Cardiac muscle cell (in vitro differentiated cells and primary cell): Measurements from ENCODE around the gene ZNF184. TPM values are rescaled to one million over a fixed set of nuclear protein-coding genes. Genes with fewer than 3 reads are reported as not detected.
"Not testable (repeated sequence)": the region's sequence is repeated elsewhere in the genome, so short reads cannot be mapped to it uniquely, and the experiment has no call there.

Experiments used
- DNase-seq, 2 donors: peaks; one replicate each; pipeline versions ENCODE4 v3.0.0 to v3.0.0-alpha.2; 2010 to 2017; ENCODE audit warnings: low read depth in 1 of 2, low spot score in 1 of 2
- H3K27ac ChIP-seq: fragments of 200-600 bp; sonication (generic); 2 replicates; pipeline ENCODE4 v1.5.1; 2016
- H3K27me3 ChIP-seq: fragments of 200-600 bp; sonication (generic); 2 replicates; pipeline ENCODE4 v1.6.0; 2016; ENCODE audit warnings: control low read depth
- H3K36me3 ChIP-seq: fragments of 200-600 bp; sonication (generic); 2 replicates; pipeline ENCODE4 v1.5.1; 2016; ENCODE audit warnings: control low read depth
- H3K4me1 ChIP-seq: fragments of 200-600 bp; sonication (generic); 2 replicates; pipeline ENCODE4 v1.8.1; 2017; ENCODE audit warnings: low read depth, mild to moderate bottlenecking, mixed run types
- H3K4me3 ChIP-seq: fragments of 200-600 bp; sonication (generic); 2 replicates; pipeline ENCODE4 v1.5.1; 2016; ENCODE audit warnings: mild to moderate bottlenecking
- H3K9me3 ChIP-seq: fragments of 200-600 bp; sonication (generic); 2 replicates; pipeline ENCODE4 v1.5.1; 2017; ENCODE audit warnings: low read depth, mild to moderate bottlenecking, control low read depth
- CTCF ChIP-seq: IDR thresholded peaks from 2 replicates; pipeline ENCODE4 v1.5.1; 2012; ENCODE audit warnings: low read depth, mild to moderate bottlenecking, low read length
- polyA plus RNA-seq: library from polyadenylated mRNA; unstranded; fragments of >200 nt; fragmentation: Nextera tagmentation; extraction: Ambion mirVana; gene quantifications from 2 replicates; pipeline ENCODE4 v1.2.1, GENCODE V29; 2016
- total RNA-seq: library from RNA; depleted of rRNA; stranded (reverse); fragments of >200 nt; gene quantifications from 2 replicates; pipeline ENCODE4 v1.2.3, GENCODE V29; 2016

The ZNF184 gene
- total and polyA plus RNA-seq, 2 experiments from 2014 or later = 4.9 to 5.1 TPM

GRCh38 chr6:27428502-27428901, 44.4 kb downstream of the ZNF184 start:
- Histone ChIP-seq H3K4me3 (no peak overlapping the region), H3K36me3 (no peaks in the 10 kb centered on the region), H3K9me3 (no peaks in the 10 kb centered on the region), H3K27me3 (no peaks in the 10 kb centered on the region), H3K4me1 (no peaks in the 10 kb centered on the region), H3K27ac (no peak overlapping the region)
- no peak for TF ChIP-seq CTCF
- no peak for DNase-seq

GRCh38 chr6:27426045-27426620, 46.8 kb downstream of the ZNF184 start:
- H3K9me3 ChIP-seq = no peaks in the 10 kb centered on the region
- H3K27me3 ChIP-seq = no peaks in the 10 kb centered on the region
- no peak for DNase-seq
- no peak overlapping the region for H3K4me3 ChIP-seq
- no peak for TF ChIP-seq CTCF
- H3K4me1 ChIP-seq = no peaks in the 10 kb centered on the region
- no peak overlapping the region for H3K27ac ChIP-seq
- H3K36me3 ChIP-seq = no peaks in the 10 kb centered on the region

- H3K36me3 ChIP-seq, H3K4me3 ChIP-seq, H3K27ac ChIP-seq, H3K9me3 ChIP-seq, DNase-seq, H3K4me1 ChIP-seq, H3K27me3 ChIP-seq: not testable (repeated sequence)
Observed at GRCh38 chr6:27424851-27425250, 48.1 kb downstream of the ZNF184 start.

- peak in 1 of 2 donors; percentile 60 for DNase-seq
- no peak overlapping the region for H3K27ac ChIP-seq
- no peaks in the 10 kb centered on the region for H3K4me1 ChIP-seq
- H3K27me3 ChIP-seq = no peaks in the 10 kb centered on the region
- no peaks in the 10 kb centered on the region for H3K36me3 ChIP-seq
- no peak overlapping the region for H3K4me3 ChIP-seq
- TF ChIP-seq CTCF = no peak
- H3K9me3 ChIP-seq = no peaks in the 10 kb centered on the region
Observed at GRCh38 chr6:27422651-27423332, 50.1 kb downstream of the ZNF184 start.

GRCh38 chr6:27419363-27419762, 53.5 kb downstream of the ZNF184 start:
- H3K27me3 ChIP-seq = no peaks in the 10 kb centered on the region
- H3K27ac ChIP-seq = no peak overlapping the region
- TF ChIP-seq CTCF = no peak

GRCh38 chr6:27415898-27416297, 57.0 kb downstream of the ZNF184 start:
- no peak for TF ChIP-seq CTCF
- Histone ChIP-seq H3K27me3 (no peaks in the 10 kb centered on the region), H3K36me3 (no peaks in the 10 kb centered on the region), H3K4me1 (no peaks in the 10 kb centered on the region), H3K27ac (no peak overlapping the region), H3K9me3 (no peaks in the 10 kb centered on the region), H3K4me3 (no peak overlapping the region)
- DNase-seq = no peak

More at GRCh38 chr6:27419363-27419762, 53.5 kb downstream of the ZNF184 start:
- Histone ChIP-seq H3K4me3 (no peak overlapping the region), H3K36me3 (no peaks in the 10 kb centered on the region), H3K4me1 (no peaks in the 10 kb centered on the region), H3K9me3 (no peaks in the 10 kb centered on the region)
- DNase-seq = no peak
